CD4-positive, alpha-beta T cell treated with Interleukin-15 for 1 hour (primary cell): ENCODE data around the gene PPIL1.
A peak's percentile ranks its signal among the peaks of the same experiment; 100 is the strongest.

ENCODE experiments used
- DNase-seq: peaks from one replicate; pipeline ENCODE4 v3.0.0-alpha.2; 2020

PPIL1 gene

GRCh38 chr6:36834576-36835341 is 39.8 kb downstream of the PPIL1 start:
- DNase-seq = no peak

GRCh38 chr6:36833182-36833789 is 41.3 kb downstream of the PPIL1 start:
- DNase-seq = no peak

GRCh38 chr6:36832313-36832712 is 42.3 kb downstream of the PPIL1 start:
- no peak for DNase-seq

GRCh38 chr6:36830577-36830976 is 44.0 kb downstream of the PPIL1 start:
- no peak for DNase-seq

GRCh38 chr6:36829919-36830544 is 44.6 kb downstream of the PPIL1 start:
- DNase-seq = no peak

GRCh38 chr6:36827261-36828079 is 47.1 kb downstream of the PPIL1 start:
- DNase-seq = peak; percentile 32

GRCh38 chr6:36826520-36827227 is 47.9 kb downstream of the PPIL1 start:
- DNase-seq = no peak

- no peak for DNase-seq
Observed at GRCh38 chr6:36825994-36826393, 48.6 kb downstream of the PPIL1 start.

- DNase-seq = no peak
Observed at GRCh38 chr6:36825452-36825851, 49.2 kb downstream of the PPIL1 start.

GRCh38 chr6:36824253-36824652 is 50.4 kb downstream of the PPIL1 start:
- DNase-seq = no peak

- DNase-seq = no peak
Observed at GRCh38 chr6:36823421-36824096, 51.0 kb downstream of the PPIL1 start.

- no peak for DNase-seq
Observed at GRCh38 chr6:36822506-36823269, 51.9 kb downstream of the PPIL1 start.

GRCh38 chr6:36821581-36822335 is 52.8 kb downstream of the PPIL1 start:
- DNase-seq = no peak

GRCh38 chr6:36820700-36821580 is 53.7 kb downstream of the PPIL1 start:
- no peak for DNase-seq

- no peak for DNase-seq
Observed at GRCh38 chr6:36818756-36819155, 55.8 kb downstream of the PPIL1 start.

- DNase-seq = no peak
Observed at GRCh38 chr6:36817847-36818246, 56.8 kb downstream of the PPIL1 start.

GRCh38 chr6:36817176-36817817 is 57.3 kb downstream of the PPIL1 start:
- DNase-seq = no peak

- DNase-seq = no peak
Observed at GRCh38 chr6:36815962-36816735, 58.5 kb downstream of the PPIL1 start.
